Measurements from ENCODE around the gene OTOA. TPM values are rescaled to one million over a fixed set of nuclear protein-coding genes. Genes with fewer than 3 reads are reported as not detected.
"Not testable (repeated sequence)": the region's sequence is repeated elsewhere in the genome, so short reads cannot be mapped to it uniquely, and the experiment has no call there.

The OTOA gene
- total and polyA plus RNA-seq, 2 of the 8 experiments (the other 6 are each of a cell fraction or from before 2014, with no cell fraction given), result 0.06 to 0.32 TPM

GRCh38 chr16:21790506-21790905 lies 126.7 kb downstream of the OTOA start:
- H4K91ac ChIP-seq (replicated peaks; ENCODE audit: insufficient read length, low read length); FAIRE-seq; H3K56ac ChIP-seq (replicated peaks; ENCODE audit: insufficient read length, low read depth, low read length); H4K20me1 ChIP-seq (replicated peaks in 1 of 2; ENCODE audit: control insufficient read depth in 1 of 2, insufficient read depth in 2 of 2, low read length in 2 of 2); H3K9me3 ChIP-seq (ENCODE audit: insufficient read depth in 2 of 2, low read depth in 1 of 2, low read length in 1 of 2); H3K4ac ChIP-seq (replicated peaks; ENCODE audit: insufficient read length, low read depth, low read length); H4K5ac ChIP-seq (ENCODE audit: insufficient read length, low read depth, low read length); H3K27ac ChIP-seq (ENCODE audit: low read depth, low read length); H3K18ac ChIP-seq (ENCODE audit: extremely low read depth, low read length); H2BK15ac ChIP-seq (ENCODE audit: low read length); H3K23me2 ChIP-seq (ENCODE audit: low read depth, low read length); H4K8ac ChIP-seq (ENCODE audit: extremely low read depth, insufficient read depth, low read length); H3K36me3 ChIP-seq (ENCODE audit: control insufficient read depth in 2 of 4, insufficient read depth in 4 of 4, low read length in 3 of 4); H2AK5ac ChIP-seq (ENCODE audit: low read depth, low read length); H2BK20ac ChIP-seq (ENCODE audit: low read length); H3K4me2 ChIP-seq (ENCODE audit: insufficient read depth in 1 of 2, low read depth in 2 of 2, low read length in 2 of 2); POLR2A ChIA-PET (ENCODE audit: partially characterized antibody); DNase-seq (ENCODE audit: low read depth in 1 of 2, low spot score in 2 of 2); H2AFZ ChIP-seq (ENCODE audit: low read length); H3K4me3 ChIP-seq (ENCODE audit: extremely low read depth in 1 of 4, insufficient read depth in 2 of 4, low read depth in 3 of 4, low read length in 4 of 4); H3K4me1 ChIP-seq (replicated peaks in 1 of 4; ENCODE audit: control insufficient read depth in 3 of 4, insufficient read depth in 4 of 4, low read length in 3 of 4); H3K79me2 ChIP-seq (ENCODE audit: control insufficient read depth in 1 of 2, insufficient read depth in 2 of 2, low read length in 2 of 2); H3K14ac ChIP-seq (ENCODE audit: insufficient read length); H3K79me1 ChIP-seq (ENCODE audit: low read depth, low read length); H3K9ac ChIP-seq (replicated peaks in 1 of 4; ENCODE audit: extremely low read depth in 1 of 4, low read depth in 3 of 4, low read length in 3 of 4); H3K27me3 ChIP-seq (replicated peaks in 1 of 4; ENCODE audit: control insufficient read depth in 3 of 4, extremely low read depth in 1 of 4, insufficient read depth in 3 of 4, low read length in 3 of 4); CTCF ChIA-PET (ENCODE audit: partially characterized antibody); H3K23ac ChIP-seq (ENCODE audit: insufficient read length); H2BK5ac ChIP-seq (ENCODE audit: low read depth, low read length); H2BK120ac ChIP-seq (replicated peaks; ENCODE audit: low read depth, low read length); H2BK12ac ChIP-seq (ENCODE audit: low read depth, low read length): not testable (repeated sequence)
- 60% methylated on average over 1 of the region's 1 CpG; no CpG with 5 or more reads in 1 of the 2 experiments for WGBS, 2 experiments (ENCODE audit: extremely low coverage in 1 of 2, insufficient coverage in 1 of 2, insufficient read length in 1 of 2, insufficient replicate concordance in 2 of 2, low coverage in 1 of 2, low lambda C conversion rate in 2 of 2, missing lambda C conversion rate in 1 of 2)

- H4K91ac ChIP-seq (replicated peaks; ENCODE audit: insufficient read length, low read length); H3K23me2 ChIP-seq (ENCODE audit: low read depth, low read length); H2BK12ac ChIP-seq (ENCODE audit: low read depth, low read length); H3K18ac ChIP-seq (ENCODE audit: extremely low read depth, low read length); H3K4ac ChIP-seq (replicated peaks; ENCODE audit: insufficient read length, low read depth, low read length); H3K36me3 ChIP-seq (ENCODE audit: control insufficient read depth in 2 of 4, insufficient read depth in 4 of 4, low read length in 3 of 4); H3K4me1 ChIP-seq (replicated peaks in 1 of 4; ENCODE audit: control insufficient read depth in 3 of 4, insufficient read depth in 4 of 4, low read length in 3 of 4); H3K27me3 ChIP-seq (replicated peaks in 1 of 4; ENCODE audit: control insufficient read depth in 3 of 4, extremely low read depth in 1 of 4, insufficient read depth in 3 of 4, low read length in 3 of 4); H3K56ac ChIP-seq (replicated peaks; ENCODE audit: insufficient read length, low read depth, low read length); FAIRE-seq; H2AK5ac ChIP-seq (ENCODE audit: low read depth, low read length); H3K27ac ChIP-seq (ENCODE audit: low read depth, low read length); H2BK120ac ChIP-seq (replicated peaks; ENCODE audit: low read depth, low read length); H3K4me2 ChIP-seq (ENCODE audit: insufficient read depth in 1 of 2, low read depth in 2 of 2, low read length in 2 of 2); H4K8ac ChIP-seq (ENCODE audit: extremely low read depth, insufficient read depth, low read length); H2AFZ ChIP-seq (ENCODE audit: low read length); H4K20me1 ChIP-seq (replicated peaks in 1 of 2; ENCODE audit: control insufficient read depth in 1 of 2, insufficient read depth in 2 of 2, low read length in 2 of 2); H2BK5ac ChIP-seq (ENCODE audit: low read depth, low read length); CTCF ChIA-PET (ENCODE audit: partially characterized antibody); H3K4me3 ChIP-seq (ENCODE audit: extremely low read depth in 1 of 4, insufficient read depth in 2 of 4, low read depth in 3 of 4, low read length in 4 of 4); H3K23ac ChIP-seq (ENCODE audit: insufficient read length); H3K14ac ChIP-seq (ENCODE audit: insufficient read length); H2BK20ac ChIP-seq (ENCODE audit: low read length); DNase-seq (ENCODE audit: low read depth in 1 of 2, low spot score in 2 of 2); POLR2A ChIA-PET (ENCODE audit: partially characterized antibody); H3K79me2 ChIP-seq (ENCODE audit: control insufficient read depth in 1 of 2, insufficient read depth in 2 of 2, low read length in 2 of 2); H3K9me3 ChIP-seq (ENCODE audit: insufficient read depth in 2 of 2, low read depth in 1 of 2, low read length in 1 of 2); H4K5ac ChIP-seq (ENCODE audit: insufficient read length, low read depth, low read length); H2BK15ac ChIP-seq (ENCODE audit: low read length); H3K9ac ChIP-seq (replicated peaks in 1 of 4; ENCODE audit: extremely low read depth in 1 of 4, low read depth in 3 of 4, low read length in 3 of 4); H3K79me1 ChIP-seq (ENCODE audit: low read depth, low read length): not testable (repeated sequence)
- WGBS, 2 experiments (ENCODE audit: extremely low coverage in 1 of 2, insufficient coverage in 1 of 2, insufficient read length in 1 of 2, insufficient replicate concordance in 2 of 2, low coverage in 1 of 2, low lambda C conversion rate in 2 of 2, missing lambda C conversion rate in 1 of 2), result 100% methylated on average over 2 of the region's 3 CpGs; no CpG with 5 or more reads in 1 of the 2 experiments
Observed at GRCh38 chr16:21793310-21793709, 129.5 kb downstream of the OTOA start.

All from H1 (cell line).